Trophoblast cell (in vitro differentiated cells and primary cell): ENCODE data around the gene TDP1.

Experiments
- DNase-seq, 2 donors: peaks; one replicate each; pipeline ENCODE4 v3.0.0-alpha.2; 2016
- H2AFZ ChIP-seq: 2 replicates; pipeline ENCODE4 v1.6.1; 2013; ENCODE audit warnings: low read length, moderate library complexity, mild to moderate bottlenecking; ENCODE audit not compliant: insufficient read depth, poor library complexity
- H2AK5ac ChIP-seq: 2 replicates; pipeline ENCODE4 v1.6.1; 2013; ENCODE audit warnings: mild to moderate bottlenecking, low read length
- H2BK120ac ChIP-seq: 2 replicates; pipeline ENCODE4 v1.6.1; 2013; ENCODE audit warnings: low read length, mild to moderate bottlenecking, moderate library complexity; ENCODE audit not compliant: insufficient read depth, poor library complexity
- H2BK12ac ChIP-seq: 2 replicates; pipeline ENCODE4 v1.6.1; 2013; ENCODE audit warnings: mild to moderate bottlenecking, low read length, moderate library complexity
- H2BK5ac ChIP-seq: 2 replicates; pipeline ENCODE4 v1.6.1; 2013; ENCODE audit warnings: low read length, low read depth, moderate library complexity, mild to moderate bottlenecking; ENCODE audit not compliant: poor library complexity
- H3K14ac ChIP-seq: 2 replicates; pipeline ENCODE4 v1.6.1; 2013; ENCODE audit warnings: mild to moderate bottlenecking, low read length
- H3K18ac ChIP-seq: 2 replicates; pipeline ENCODE4 v1.6.1; 2013; ENCODE audit warnings: mild to moderate bottlenecking, low read length
- H3K23ac ChIP-seq: 2 replicates; pipeline ENCODE4 v1.6.1; 2013; ENCODE audit warnings: low read length
- H3K27ac ChIP-seq: 2 replicates; pipeline ENCODE4 v1.5.1; 2013; ENCODE audit warnings: low read depth, mild to moderate bottlenecking, inconsistent platforms, low read length, moderate library complexity
- H3K27me3 ChIP-seq: 2 replicates; pipeline ENCODE4 v1.6.1; 2013; ENCODE audit warnings: inconsistent platforms, mild to moderate bottlenecking, low read length, moderate library complexity; ENCODE audit not compliant: insufficient read depth
- H3K36me3 ChIP-seq, 2 experiments: 1 replicate in 1 of 2; 2 replicates in 1 of 2; pipeline ENCODE4 v1.6.1; 2013; ENCODE audit warnings: low read length in 2 of 2, mild to moderate bottlenecking in 2 of 2, moderate library complexity in 1 of 2; ENCODE audit not compliant: insufficient read depth in 2 of 2, control insufficient read depth in 1 of 2
- H3K4ac ChIP-seq: 2 replicates; pipeline ENCODE4 v1.6.1; 2013; ENCODE audit warnings: low read depth, mild to moderate bottlenecking, low read length, moderate library complexity
- H3K4me1 ChIP-seq, 2 experiments: 1 replicate in 1 of 2; 2 replicates in 1 of 2; pipeline ENCODE4 v1.6.1; 2013; ENCODE audit warnings: low read length in 2 of 2, mild to moderate bottlenecking in 2 of 2, moderate library complexity in 1 of 2; ENCODE audit not compliant: insufficient read depth in 2 of 2, control insufficient read depth in 1 of 2
- H3K4me2 ChIP-seq: 2 replicates; pipeline ENCODE4 v1.6.1; 2013; ENCODE audit warnings: inconsistent platforms, mild to moderate bottlenecking, low read length, moderate library complexity
- H3K4me3 ChIP-seq: 2 replicates; pipeline ENCODE4 v1.5.1; 2013; ENCODE audit warnings: mild to moderate bottlenecking, low read depth, low read length, inconsistent platforms
- H3K79me1 ChIP-seq: one replicate; pipeline ENCODE4 v1.6.1; 2013; ENCODE audit warnings: low read length
- H3K79me2 ChIP-seq: 2 replicates; pipeline ENCODE4 v1.6.1; 2013; ENCODE audit warnings: low read length, mild to moderate bottlenecking; ENCODE audit not compliant: control insufficient read depth, insufficient read depth, poor library complexity
- H3K9ac ChIP-seq: 2 replicates; pipeline ENCODE4 v1.6.1; 2013; ENCODE audit warnings: mild to moderate bottlenecking, low read length
- H3K9me3 ChIP-seq: 2 replicates; pipeline ENCODE4 v1.6.1; 2013; ENCODE audit warnings: low read depth, mild to moderate bottlenecking, control low read depth, inconsistent platforms, low read length; ENCODE audit not compliant: insufficient read depth
- H4K12ac ChIP-seq: 2 replicates; pipeline ENCODE4 v1.6.1; 2013; ENCODE audit warnings: low read depth, mild to moderate bottlenecking, low read length, moderate library complexity
- H4K8ac ChIP-seq: 2 replicates; pipeline ENCODE4 v1.6.1; 2013; ENCODE audit warnings: low read depth, mild to moderate bottlenecking, low read length, moderate library complexity
- H4K91ac ChIP-seq: one replicate; pipeline ENCODE4 v1.6.1; 2013; ENCODE audit warnings: low read depth, mild to moderate bottlenecking, low read length, moderate library complexity
- WGBS: extraction: QIAGEN DNeasy Blood & Tissue Kit; methylation state at CpG from one replicate; pipeline ENCODE4 v1.1.7; 2013; ENCODE audit warnings: missing lambda C conversion rate; ENCODE audit not compliant: insufficient read length, insufficient coverage; ENCODE audit errors: extremely low coverage; 5-methylcytosine and 5-hydroxymethylcytosine counted together

Gene TDP1

GRCh38 chr14:90039253-90040010 is 83.7 kb downstream of the TDP1 start:
- H3K23ac ChIP-seq = no peak overlapping the region
- H2BK120ac ChIP-seq = no peak overlapping the region
- DNase-seq = no peak
- no peaks in the 10 kb centered on the region for H3K9me3 ChIP-seq
- no peak overlapping the region for H4K8ac ChIP-seq
- no peaks in the 10 kb centered on the region for H3K27me3 ChIP-seq
- no peak overlapping the region for H3K4me2 ChIP-seq
- H3K27ac ChIP-seq = no peak overlapping the region
- no peak overlapping the region for H2BK5ac ChIP-seq
- H2BK12ac ChIP-seq = no peak overlapping the region
- no peak overlapping the region for H2AK5ac ChIP-seq
- H3K14ac ChIP-seq = no peak overlapping the region
- no peak overlapping the region for H2AFZ ChIP-seq
- H3K36me3 ChIP-seq = peaks cover 7 to 9% of the 10 kb centered on the region in 2 experiments
- no peaks in the 10 kb centered on the region for H3K79me1 ChIP-seq
- no peaks in the 10 kb centered on the region for H3K79me2 ChIP-seq
- H3K4me1 ChIP-seq = no peaks in the 10 kb centered on the region
- no peak overlapping the region for H3K9ac ChIP-seq
- no peak overlapping the region for H4K91ac ChIP-seq
- WGBS = no CpG with 5 or more reads among the region's 11 CpGs
- H3K4me3 ChIP-seq = no peak overlapping the region
- no peak overlapping the region for H4K12ac ChIP-seq
- H3K18ac ChIP-seq = no peak overlapping the region
- H3K4ac ChIP-seq = no peak overlapping the region

GRCh38 chr14:90040411-90040810 is 84.7 kb downstream of the TDP1 start:
- Histone ChIP-seq H3K18ac (no peak overlapping the region), H3K27ac (no peak overlapping the region), H4K91ac (no peak overlapping the region), H3K79me1 (no peaks in the 10 kb centered on the region), H3K4me1 (peaks cover 0 to under 1% of the 10 kb centered on the region in 2 experiments), H3K36me3 (peaks cover 7 to 9% of the 10 kb centered on the region in 2 experiments), H2BK5ac (no peak overlapping the region), H4K8ac (no peak overlapping the region), H2BK12ac (no peak overlapping the region), H3K23ac (no peak overlapping the region), H4K12ac (no peak overlapping the region), H3K79me2 (no peaks in the 10 kb centered on the region), H3K14ac (no peak overlapping the region), H3K4me2 (no peak overlapping the region), H3K9ac (no peak overlapping the region), H2AFZ (no peak overlapping the region), H2BK120ac (no peak overlapping the region), H3K27me3 (no peaks in the 10 kb centered on the region), H3K9me3 (no peaks in the 10 kb centered on the region), H3K4me3 (no peak overlapping the region), H2AK5ac (no peak overlapping the region), H3K4ac (no peak overlapping the region)
- no CpG with 5 or more reads among the region's 3 CpGs for WGBS
- DNase-seq = no peak

- Histone ChIP-seq H3K79me1 (no peaks in the 10 kb centered on the region), H3K27me3 (no peaks in the 10 kb centered on the region), H3K9me3 (no peaks in the 10 kb centered on the region), H3K4me3 (no peak overlapping the region), H2BK120ac (no peak overlapping the region), H3K9ac (no peak overlapping the region), H3K4me1 (peaks cover 0 to 1% of the 10 kb centered on the region in 2 experiments), H3K18ac (no peak overlapping the region), H3K4ac (no peak overlapping the region), H2AFZ (no peak overlapping the region), H2AK5ac (no peak overlapping the region), H4K91ac (no peak overlapping the region), H2BK12ac (no peak overlapping the region), H3K14ac (no peak overlapping the region), H3K79me2 (no peaks in the 10 kb centered on the region), H3K36me3 (peaks cover 9% of the 10 kb centered on the region in 2 experiments), H2BK5ac (no peak overlapping the region), H4K12ac (no peak overlapping the region), H3K23ac (no peak overlapping the region), H4K8ac (no peak overlapping the region), H3K27ac (no peak overlapping the region), H3K4me2 (no peak overlapping the region)
- no peak for DNase-seq
- WGBS = no CpG with 5 or more reads among the region's 9 CpGs
These were observed 86.9 kb downstream of the TDP1 start for GRCh38 chr14:90042496-90043252.

- Histone ChIP-seq H3K27me3 (no peaks in the 10 kb centered on the region), H3K27ac (no peak overlapping the region), H4K12ac (no peak overlapping the region), H2BK5ac (no peak overlapping the region), H2AK5ac (no peak overlapping the region), H3K36me3 (peaks cover 7 to 9% of the 10 kb centered on the region in 2 experiments), H4K91ac (no peak overlapping the region), H3K79me1 (no peaks in the 10 kb centered on the region), H3K14ac (no peak overlapping the region), H2BK12ac (no peak overlapping the region), H2AFZ (no peak overlapping the region), H3K18ac (no peak overlapping the region), H3K4ac (no peak overlapping the region), H3K9ac (no peak overlapping the region), H4K8ac (no peak overlapping the region), H2BK120ac (no peak overlapping the region), H3K79me2 (no peaks in the 10 kb centered on the region), H3K23ac (no peak overlapping the region), H3K4me2 (no peak overlapping the region), H3K4me1 (peaks cover 0 to 3% of the 10 kb centered on the region in 2 experiments), H3K4me3 (no peak overlapping the region), H3K9me3 (no peaks in the 10 kb centered on the region)
- DNase-seq = peak in 1 of 2 donors; percentile 10
- no CpG with 5 or more reads among the region's 2 CpGs for WGBS
These were observed 89.9 kb downstream of the TDP1 start for GRCh38 chr14:90045616-90046015.
